Nephron (organoid): Measurements from ENCODE around the gene ZCWPW2.
A peak's percentile ranks its signal among the peaks of the same experiment; 100 is the strongest.

Experiments used
- H3K27ac Mint-ChIP-seq, 3 experiments: 2 replicates each; pipeline ENCODE4 v1.8.0; 2020; ENCODE audit warnings: mixed read lengths in 3 of 3, mild to moderate bottlenecking in 2 of 3, moderate library complexity in 1 of 3
- H3K27me3 Mint-ChIP-seq: 2 replicates; pipeline ENCODE4 v1.8.0; 2021; ENCODE audit warnings: low read depth, mild to moderate bottlenecking, moderate library complexity, mixed read lengths
- H3K36me3 Mint-ChIP-seq: 2 replicates; pipeline ENCODE4 v1.8.0; 2020; ENCODE audit warnings: low read depth, mixed read lengths
- H3K4me1 Mint-ChIP-seq: 2 replicates; pipeline ENCODE4 v1.8.0; 2020; ENCODE audit warnings: mixed read lengths
- H3K4me3 Mint-ChIP-seq, 3 experiments: 2 replicates each; pipeline ENCODE4 v1.8.0; 2020; ENCODE audit warnings: mild to moderate bottlenecking in 3 of 3, mixed read lengths in 3 of 3, moderate library complexity in 2 of 3
- H3K9me3 Mint-ChIP-seq: 2 replicates; pipeline ENCODE4 v1.8.0; 2020; ENCODE audit warnings: mixed read lengths
- CTCF ChIP-seq, 3 experiments: fragments of 200-600 bp; sonication (generic); IDR thresholded peaks; one replicate each; pipeline ENCODE4 v1.5.0; 2021; ENCODE audit warnings: antibody characterized with exemption in 3 of 3; ENCODE audit not compliant: unreplicated experiment in 3 of 3

The ZCWPW2 gene

GRCh38 chr3:28388978-28389377 lies 40.5 kb downstream of the ZCWPW2 start:
- Mint-ChIP-seq H3K9me3 (peaks cover 25% of the 10 kb centered on the region), H3K27ac (no peak overlapping the region), H3K4me1 (no peaks in the 10 kb centered on the region), H3K27me3 (no peaks in the 10 kb centered on the region), H3K36me3 (no peaks in the 10 kb centered on the region), H3K4me3 (no peak overlapping the region)
- TF ChIP-seq CTCF (IDR thresholded peaks at IDR 0.05; ENCODE audit: unreplicated experiment in 3 of 3) = no peak

GRCh38 chr3:28399206-28399605 lies 50.7 kb downstream of the ZCWPW2 start:
- H3K27ac Mint-ChIP-seq = no peak overlapping the region
- no peak for TF ChIP-seq CTCF (IDR thresholded peaks at IDR 0.05; ENCODE audit: unreplicated experiment in 3 of 3)
- H3K36me3 Mint-ChIP-seq = no peaks in the 10 kb centered on the region
- no peaks in the 10 kb centered on the region for H3K27me3 Mint-ChIP-seq
- peaks cover 64% of the 10 kb centered on the region for H3K9me3 Mint-ChIP-seq
- no peaks in the 10 kb centered on the region for H3K4me1 Mint-ChIP-seq
- H3K4me3 Mint-ChIP-seq = no peak overlapping the region

GRCh38 chr3:28406241-28406640 lies 57.7 kb downstream of the ZCWPW2 start:
- Mint-ChIP-seq H3K36me3 (no peaks in the 10 kb centered on the region), H3K27me3 (no peaks in the 10 kb centered on the region), H3K27ac (no peak overlapping the region), H3K4me3 (no peak overlapping the region), H3K4me1 (no peaks in the 10 kb centered on the region), H3K9me3 (peaks cover 24% of the 10 kb centered on the region)
- no peak for TF ChIP-seq CTCF (IDR thresholded peaks at IDR 0.05; ENCODE audit: unreplicated experiment in 3 of 3)

GRCh38 chr3:28449398-28449797 lies 100.9 kb downstream of the ZCWPW2 start:
- Mint-ChIP-seq H3K27me3 (no peaks in the 10 kb centered on the region), H3K9me3 (peaks cover 4% of the 10 kb centered on the region), H3K4me1 (no peaks in the 10 kb centered on the region), H3K36me3 (no peaks in the 10 kb centered on the region), H3K4me3 (no peak overlapping the region), H3K27ac (no peak overlapping the region)
- TF ChIP-seq CTCF (IDR thresholded peaks at IDR 0.05; ENCODE audit: unreplicated experiment in 3 of 3) = no peak

GRCh38 chr3:28462866-28463265 lies 114.3 kb downstream of the ZCWPW2 start:
- Mint-ChIP-seq H3K27ac (peak overlapping the region in 2 of 3 experiments; percentile 61 to 66), H3K27me3 (no peaks in the 10 kb centered on the region)

More at GRCh38 chr3:28462866-28463265, 114.3 kb downstream of the ZCWPW2 start:
- no peak for TF ChIP-seq CTCF (IDR thresholded peaks at IDR 0.05; ENCODE audit: unreplicated experiment in 3 of 3)
- no peak overlapping the region for H3K4me3 Mint-ChIP-seq
- H3K9me3 Mint-ChIP-seq = no peaks in the 10 kb centered on the region
- H3K36me3 Mint-ChIP-seq = no peaks in the 10 kb centered on the region
- H3K4me1 Mint-ChIP-seq = no peaks in the 10 kb centered on the region
